ENCODE measurements around the gene SAMD13. TPM values are rescaled to one million over a fixed set of nuclear protein-coding genes. Genes with fewer than 3 reads are reported as not detected.

Gene SAMD13
- total RNA-seq, 1 experiment from 2014 or later = 0.20 TPM

DNA sequence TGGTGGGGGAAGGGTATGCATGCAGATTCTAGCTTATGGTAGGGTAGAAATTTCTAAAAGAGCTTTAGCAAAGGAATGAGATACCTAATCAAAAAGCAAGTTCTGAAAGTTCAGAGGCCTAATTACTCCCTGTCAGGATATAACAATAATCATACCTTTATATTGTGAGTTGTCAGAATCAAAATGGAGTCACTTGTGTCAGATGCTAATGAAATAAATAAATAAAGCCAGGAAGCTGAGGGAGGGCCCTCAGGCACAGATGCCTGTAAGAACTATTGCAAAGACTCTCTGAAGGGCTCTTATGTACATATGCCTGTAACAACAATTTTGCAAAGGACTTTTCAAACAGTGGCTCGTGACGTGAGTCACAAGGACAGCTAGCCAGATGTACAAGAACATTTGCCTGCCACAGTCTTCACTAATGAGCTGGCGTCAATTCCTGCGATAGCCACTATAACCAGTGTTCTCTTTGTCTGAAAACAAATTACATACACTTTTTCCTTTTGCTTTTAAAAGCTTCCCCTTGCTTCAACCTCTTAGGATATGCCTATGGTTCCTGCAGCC, 69.4 kb downstream of the SAMD13 start:
- DNase-seq (ENCODE audit: low read depth) = peak; percentile 66

- DNase-seq (ENCODE audit: low read depth) = no peak
Observed at GRCh38 chr1:84373436-84374141, 72.1 kb downstream of the SAMD13 start.

DNA sequence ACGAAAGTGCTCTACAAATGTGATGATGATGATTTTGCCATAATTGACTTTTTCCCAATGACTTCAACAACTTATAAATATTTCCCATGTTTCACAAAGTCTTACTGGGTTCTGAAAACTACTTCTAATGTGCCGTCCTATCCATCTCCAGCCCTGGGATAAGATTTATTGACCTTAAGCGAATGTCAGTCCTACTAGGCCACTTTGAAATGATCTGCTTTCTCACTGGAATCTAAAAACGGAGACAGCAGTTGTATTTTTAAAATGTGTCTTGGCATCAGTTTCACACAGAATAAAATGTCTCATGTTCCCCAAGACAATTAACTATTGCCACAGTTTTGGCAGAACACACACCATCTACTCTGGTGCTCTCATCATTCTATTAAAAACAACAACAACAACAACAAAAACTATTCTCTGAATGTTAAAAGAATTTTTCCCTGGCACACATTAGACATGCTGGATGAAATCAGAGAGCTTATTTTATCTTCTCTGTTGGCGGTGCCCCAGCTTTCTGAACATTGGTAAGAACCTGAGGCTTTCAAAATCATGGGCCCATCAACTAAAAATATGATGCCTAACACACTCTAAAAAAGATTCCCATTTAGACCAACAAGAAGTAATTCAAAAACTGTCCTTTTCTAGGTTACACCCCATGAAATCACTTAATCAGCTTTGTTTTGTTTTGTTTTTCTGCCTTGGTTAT, 73.6 kb downstream of the SAMD13 start:
- DNase-seq (ENCODE audit: low read depth) = no peak

DNA sequence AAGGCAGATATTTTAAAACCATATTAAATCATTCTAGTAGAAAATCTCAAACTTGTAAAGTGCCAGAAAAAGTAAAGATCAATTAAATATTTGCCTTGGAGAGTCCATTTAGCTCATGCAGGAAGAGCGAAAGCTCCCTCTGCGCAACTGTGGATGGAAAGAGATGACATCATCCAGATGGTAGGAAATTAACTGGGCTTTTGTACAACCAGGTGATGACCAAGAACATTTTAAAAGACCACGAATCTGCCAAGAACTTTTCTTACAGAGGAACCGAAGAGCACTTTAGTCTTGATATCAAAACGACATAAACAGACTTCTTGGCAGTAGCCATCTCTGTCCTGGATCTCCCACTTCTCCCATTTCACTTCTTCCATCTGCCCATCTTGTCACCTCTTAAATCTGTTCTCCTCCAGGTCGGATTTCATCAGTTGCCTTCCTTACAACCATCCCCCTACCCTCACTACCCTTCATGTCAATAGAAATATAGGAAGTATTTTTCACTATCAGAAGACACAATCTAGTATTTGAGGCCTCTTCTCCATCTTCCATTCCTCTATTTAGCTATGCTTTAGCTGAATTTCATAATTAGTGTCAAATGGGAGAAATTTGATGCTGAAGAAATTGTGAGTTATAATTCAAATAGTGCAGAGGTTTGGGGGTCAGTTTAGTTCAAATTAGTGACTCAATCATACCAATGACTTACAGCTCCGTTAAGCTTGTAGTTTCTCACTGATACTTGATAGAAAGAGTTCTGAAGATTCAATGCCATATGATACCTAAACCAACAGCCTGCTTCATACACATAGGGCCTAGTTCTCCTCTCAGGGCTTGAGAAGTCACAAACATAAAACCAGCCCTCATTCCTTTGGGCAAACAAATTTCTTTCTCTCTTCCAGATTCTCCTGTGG, 74.7 kb downstream of the SAMD13 start:
- no peak for DNase-seq (ENCODE audit: low read depth)

DNA sequence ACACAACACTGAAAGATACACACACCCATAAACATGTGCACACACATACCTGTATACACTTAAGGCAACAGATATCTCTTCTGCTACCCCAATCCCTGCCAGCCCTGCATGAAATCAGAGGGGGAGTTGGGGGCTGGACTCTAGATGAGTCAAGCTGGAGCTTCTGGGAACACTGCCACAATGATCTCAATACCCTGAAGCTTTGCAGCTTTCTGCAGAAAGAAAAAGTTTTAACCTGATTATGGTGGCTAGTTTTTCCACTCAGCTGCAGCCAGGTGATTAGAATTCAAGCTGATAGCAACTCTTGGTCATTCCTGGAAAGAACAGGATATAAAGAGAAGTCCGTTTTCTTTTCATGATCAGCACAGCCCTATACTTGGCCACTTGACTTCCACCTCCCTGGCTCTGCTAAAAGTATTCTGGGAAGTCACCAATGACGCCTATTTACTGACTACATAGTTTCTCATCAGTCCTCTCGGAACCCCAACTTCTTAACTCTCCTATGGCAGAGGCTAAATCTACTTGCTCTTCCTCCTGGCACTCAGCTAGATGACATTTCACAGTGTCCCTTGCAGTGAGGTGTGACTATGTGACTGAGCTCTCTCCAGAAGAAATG, 76.1 kb downstream of the SAMD13 start:
- peak; percentile 91 for DNase-seq (ENCODE audit: low read depth)

DNA sequence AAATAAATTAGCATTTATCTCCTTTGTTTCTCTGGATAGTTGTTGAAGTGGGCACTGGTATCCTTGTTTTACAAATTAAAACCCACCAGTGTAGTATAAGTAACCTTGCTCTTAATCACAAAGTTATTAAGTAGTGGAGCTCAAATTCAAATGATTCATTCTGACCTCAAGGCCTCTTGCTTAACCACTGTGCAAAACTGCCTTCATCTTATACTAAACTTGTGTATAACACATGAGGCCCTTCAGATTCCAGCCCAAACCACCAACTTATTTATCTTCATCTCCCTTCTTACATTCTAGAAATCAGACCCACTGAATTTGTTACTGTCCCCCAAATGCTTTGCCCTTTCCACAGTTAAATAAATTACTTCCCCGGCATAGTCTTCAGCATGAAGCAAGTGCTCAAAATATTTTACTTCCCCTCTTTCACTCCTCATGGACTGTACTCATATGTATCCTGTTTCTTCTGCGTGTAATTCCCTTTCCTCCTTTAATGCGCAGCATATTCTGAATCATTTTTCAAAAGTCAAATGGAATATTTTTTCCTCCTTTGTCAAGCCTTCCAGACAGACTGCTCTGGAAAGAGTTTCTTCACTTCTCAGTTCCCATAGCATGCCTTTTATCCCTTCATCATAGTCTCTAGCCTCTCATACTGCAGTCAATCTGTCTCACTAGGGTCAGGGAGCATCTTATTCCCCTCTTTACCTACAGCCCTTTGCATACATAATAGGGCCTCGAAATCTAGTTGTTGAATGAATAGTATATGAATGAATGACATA, 77.8 kb downstream of the SAMD13 start:
- peak; percentile 79 for DNase-seq (ENCODE audit: low read depth)

GRCh38 chr1:84379917-84380180, 78.3 kb downstream of the SAMD13 start:
- DNase-seq (ENCODE audit: low read depth) = no peak

DNA sequence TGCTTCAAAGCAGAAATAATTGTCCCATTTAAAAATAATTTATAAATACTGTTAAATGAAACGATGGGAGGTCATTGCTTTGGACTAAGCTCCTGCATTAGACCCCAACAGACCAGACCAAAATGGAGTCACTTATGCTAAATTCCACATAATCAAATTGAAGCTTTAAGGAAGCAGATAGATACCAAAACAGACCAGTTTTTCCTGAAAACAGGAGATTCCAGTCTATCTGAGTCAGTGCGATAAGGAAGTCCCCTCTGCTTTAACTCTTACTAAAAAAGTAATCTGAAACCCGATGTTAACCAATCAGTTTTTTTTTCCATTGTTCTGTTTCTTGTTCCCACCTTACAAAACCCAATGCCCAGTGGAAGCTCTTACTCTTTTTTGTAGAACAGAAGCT, 80.6 kb downstream of the SAMD13 start:
- DNase-seq (ENCODE audit: low read depth) = no peak

GRCh38 chr1:84385347-84385746, 83.8 kb downstream of the SAMD13 start:
- no peak for DNase-seq (ENCODE audit: low read depth)

- DNase-seq (ENCODE audit: low read depth) = peak; percentile 53
Observed at GRCh38 chr1:84386716-84387479, 85.4 kb downstream of the SAMD13 start.

- no peak for DNase-seq (ENCODE audit: low read depth)
Observed at GRCh38 chr1:84387480-84388163, 86.1 kb downstream of the SAMD13 start.

GRCh38 chr1:84390226-84390625, 88.7 kb downstream of the SAMD13 start:
- DNase-seq (ENCODE audit: low read depth) = no peak

- no peak for DNase-seq (ENCODE audit: low read depth)
Observed at GRCh38 chr1:84398175-84399155, 97.0 kb downstream of the SAMD13 start, which contains the start of gene DNASE2B. DNASE2B (plus strand) TSS chr1:84398484; CDS start chr1:84398565, 81 bp downstream.

Other genes with a start within 250 kb of the SAMD13 start
- 22.8 and 34.8 TPM in 2 replicates for gene PRKACB, start 157.4 kb upstream of the SAMD13 start, total RNA-seq (2014; rRNA removed; shearing (Covaris generic))
- gene DNASE2B, start 96.8 kb downstream of the SAMD13 start, total RNA-seq (2014; rRNA removed; shearing (Covaris generic)) = not detected in 2 replicates
- 80.6 and 89.7 TPM in 2 replicates for gene RPF1, start 177.6 kb downstream of the SAMD13 start, total RNA-seq (2014; rRNA removed; shearing (Covaris generic))
- 0.30 TPM in 1 of 2 replicates, not detected in the other for gene SPATA1, start 204.7 kb downstream of the SAMD13 start, total RNA-seq (2014; rRNA removed; shearing (Covaris generic))
- 229 and 313 TPM in 2 replicates for gene GNG5, start 204.9 kb downstream of the SAMD13 start, total RNA-seq (2014; rRNA removed; shearing (Covaris generic))

Measured in M059J (cell line).